Testis (tissue), 2 donors: ENCODE measurements around the gene HSD17B3.

ENCODE experiments used
- POLR2A ChIP-seq: fragments of 450-650 bp; IDR thresholded peaks from one replicate; pipeline ENCODE4 v1.6.1; 2017; ENCODE audit warnings: antibody characterized with exemption, mild to moderate bottlenecking, moderate library complexity
- TF ChIP-seq, protein P1 (sequence below), 3 experiments: fragments of 450-650 bp in 2 of 3; fragments of 200-600 bp in 1 of 3; sonication (generic) in 1 of 3; IDR thresholded peaks; one replicate each; pipeline ENCODE4 v1.5.1; 2016 to 2019; ENCODE audit warnings: antibody characterized with exemption in 3 of 3, mild to moderate bottlenecking in 2 of 3, moderate library complexity in 1 of 3

DNA sequence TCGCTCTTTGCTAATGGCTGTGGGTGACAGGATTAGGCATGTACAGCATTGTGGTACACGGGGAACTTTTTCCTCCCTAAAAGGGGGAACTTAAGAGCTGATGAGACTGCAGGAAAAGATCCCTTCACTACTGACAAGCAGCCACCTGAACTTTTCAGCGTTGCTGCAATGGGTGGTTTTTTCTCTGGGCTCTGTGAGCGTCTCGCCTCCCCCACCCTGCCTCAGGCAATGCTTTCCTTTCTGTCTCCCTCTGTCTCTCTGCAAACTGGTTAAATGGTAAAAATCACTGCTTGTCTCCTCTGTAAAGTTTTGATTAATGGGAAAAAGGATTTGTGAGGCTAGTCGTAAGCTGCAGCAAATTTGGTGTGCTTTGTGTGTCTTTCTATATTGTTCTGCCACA lies 20.3 kb downstream of the HSD17B3 start:
- TF ChIP-seq, protein P1, sequence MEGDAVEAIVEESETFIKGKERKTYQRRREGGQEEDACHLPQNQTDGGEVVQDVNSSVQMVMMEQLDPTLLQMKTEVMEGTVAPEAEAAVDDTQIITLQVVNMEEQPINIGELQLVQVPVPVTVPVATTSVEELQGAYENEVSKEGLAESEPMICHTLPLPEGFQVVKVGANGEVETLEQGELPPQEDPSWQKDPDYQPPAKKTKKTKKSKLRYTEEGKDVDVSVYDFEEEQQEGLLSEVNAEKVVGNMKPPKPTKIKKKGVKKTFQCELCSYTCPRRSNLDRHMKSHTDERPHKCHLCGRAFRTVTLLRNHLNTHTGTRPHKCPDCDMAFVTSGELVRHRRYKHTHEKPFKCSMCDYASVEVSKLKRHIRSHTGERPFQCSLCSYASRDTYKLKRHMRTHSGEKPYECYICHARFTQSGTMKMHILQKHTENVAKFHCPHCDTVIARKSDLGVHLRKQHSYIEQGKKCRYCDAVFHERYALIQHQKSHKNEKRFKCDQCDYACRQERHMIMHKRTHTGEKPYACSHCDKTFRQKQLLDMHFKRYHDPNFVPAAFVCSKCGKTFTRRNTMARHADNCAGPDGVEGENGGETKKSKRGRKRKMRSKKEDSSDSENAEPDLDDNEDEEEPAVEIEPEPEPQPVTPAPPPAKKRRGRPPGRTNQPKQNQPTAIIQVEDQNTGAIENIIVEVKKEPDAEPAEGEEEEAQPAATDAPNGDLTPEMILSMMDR (IDR thresholded peaks at IDR 0.05), result no peak
- TF ChIP-seq POLR2A, result no peak
